ENCODE results near the gene FAM13B. TPM values are rescaled to one million over a fixed set of nuclear protein-coding genes. Genes with fewer than 3 reads are reported as not detected.
"Not testable (repeated sequence)": the region's sequence is repeated elsewhere in the genome, so short reads cannot be mapped to it uniquely, and the experiment has no call there.

Gene FAM13B
- total and polyA plus RNA-seq, 2 of the 8 experiments (the other 6 are each of a cell fraction or from before 2014, with no cell fraction given): 6.4 to 17.0 TPM

DNA sequence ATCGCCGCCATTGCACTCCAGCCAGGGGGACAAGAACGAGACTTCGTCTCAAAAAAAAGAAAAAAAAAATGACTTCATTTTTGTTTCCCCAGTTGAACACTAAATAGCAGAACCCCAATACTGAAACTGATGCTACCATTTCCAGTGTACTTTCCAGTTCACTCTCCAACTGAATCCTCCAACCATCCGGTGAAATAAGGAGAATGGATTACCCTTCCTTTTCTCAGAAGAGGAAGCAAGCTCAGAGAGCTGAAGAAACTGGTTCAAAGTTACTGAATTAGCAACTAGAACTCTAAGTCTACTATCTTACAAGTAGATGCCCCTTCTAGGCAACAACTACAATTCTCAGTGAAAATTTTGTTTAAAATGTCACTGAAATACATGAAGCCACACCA lies 3.9 kb downstream of the FAM13B start (continued):
- TF ChIP-seq, protein P1, sequence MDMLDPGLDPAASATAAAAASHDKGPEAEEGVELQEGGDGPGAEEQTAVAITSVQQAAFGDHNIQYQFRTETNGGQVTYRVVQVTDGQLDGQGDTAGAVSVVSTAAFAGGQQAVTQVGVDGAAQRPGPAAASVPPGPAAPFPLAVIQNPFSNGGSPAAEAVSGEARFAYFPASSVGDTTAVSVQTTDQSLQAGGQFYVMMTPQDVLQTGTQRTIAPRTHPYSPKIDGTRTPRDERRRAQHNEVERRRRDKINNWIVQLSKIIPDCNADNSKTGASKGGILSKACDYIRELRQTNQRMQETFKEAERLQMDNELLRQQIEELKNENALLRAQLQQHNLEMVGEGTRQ (IDR thresholded peaks at IDR 0.05; ENCODE audit: low read length): no peak
- no peak for TF ChIP-seq JUN (IDR thresholded peaks at IDR 0.05; ENCODE audit: low read depth, low read length)

GRCh38 chr5:138028262-138028970 lies 4.5 kb downstream of the FAM13B start:
- WGBS, 2 experiments (ENCODE audit: extremely low coverage in 1 of 2, insufficient coverage in 1 of 2, insufficient read length in 1 of 2, insufficient replicate concordance in 2 of 2, low coverage in 1 of 2, low lambda C conversion rate in 2 of 2, missing lambda C conversion rate in 1 of 2): 96% methylated on average over 12 of the region's 12 CpGs; no CpG with 5 or more reads in 1 of the 2 experiments
- not testable (repeated sequence) for H3K9me3 ChIP-seq (ENCODE audit: insufficient read depth in 2 of 2, low read depth in 1 of 2, low read length in 1 of 2)

More at GRCh38 chr5:138028262-138028970, 4.5 kb downstream of the FAM13B start:
- not testable (repeated sequence) for H3K36me3 ChIP-seq (ENCODE audit: control insufficient read depth in 2 of 4, insufficient read depth in 4 of 4, low read length in 3 of 4); H2BK15ac ChIP-seq (ENCODE audit: low read length); H4K91ac ChIP-seq (replicated peaks; ENCODE audit: insufficient read length, low read length); H3K14ac ChIP-seq (ENCODE audit: insufficient read length); H2BK20ac ChIP-seq (ENCODE audit: low read length); H2BK120ac ChIP-seq (replicated peaks; ENCODE audit: low read depth, low read length); H3K23me2 ChIP-seq (ENCODE audit: low read depth, low read length); FAIRE-seq; H3K56ac ChIP-seq (replicated peaks; ENCODE audit: insufficient read length, low read depth, low read length); H4K5ac ChIP-seq (ENCODE audit: insufficient read length, low read depth, low read length); H3K27ac ChIP-seq (ENCODE audit: low read depth, low read length); H3K23ac ChIP-seq (ENCODE audit: insufficient read length); H3K27me3 ChIP-seq (replicated peaks in 1 of 4; ENCODE audit: control insufficient read depth in 3 of 4, extremely low read depth in 1 of 4, insufficient read depth in 3 of 4, low read length in 3 of 4); H2AFZ ChIP-seq (ENCODE audit: low read length); H2BK5ac ChIP-seq (ENCODE audit: low read depth, low read length); H3K4me3 ChIP-seq (ENCODE audit: extremely low read depth in 1 of 4, insufficient read depth in 2 of 4, low read depth in 3 of 4, low read length in 4 of 4); H2AK5ac ChIP-seq (ENCODE audit: low read depth, low read length); H4K8ac ChIP-seq (ENCODE audit: extremely low read depth, insufficient read depth, low read length); H2BK12ac ChIP-seq (ENCODE audit: low read depth, low read length); H3K79me1 ChIP-seq (ENCODE audit: low read depth, low read length); H3K9ac ChIP-seq (replicated peaks in 1 of 4; ENCODE audit: extremely low read depth in 1 of 4, low read depth in 3 of 4, low read length in 3 of 4); H3K4me2 ChIP-seq (ENCODE audit: insufficient read depth in 1 of 2, low read depth in 2 of 2, low read length in 2 of 2); H3K18ac ChIP-seq (ENCODE audit: extremely low read depth, low read length); H3K4me1 ChIP-seq (replicated peaks in 1 of 4; ENCODE audit: control insufficient read depth in 3 of 4, insufficient read depth in 4 of 4, low read length in 3 of 4); DNase-seq (ENCODE audit: low read depth in 1 of 2, low spot score in 2 of 2); H3K4ac ChIP-seq (replicated peaks; ENCODE audit: insufficient read length, low read depth, low read length)
- POLR2A ChIA-PET (ENCODE audit: partially characterized antibody): interaction anchor here (0.8 to 1.7 kb wide), 2 partner anchors 17 to 18 kb away, joined by 3 to 6 read pairs; no protein-coding TSS in a partner anchor
- H4K20me1 ChIP-seq (replicated peaks in 1 of 2; ENCODE audit: control insufficient read depth in 1 of 2, insufficient read depth in 2 of 2, low read length in 2 of 2): peaks cover 9 to 13% of the 10 kb centered on the region in 2 experiments
- CTCF ChIA-PET (ENCODE audit: partially characterized antibody): interaction anchor here (0.6 to 3.2 kb wide), 3 partner anchors 40 to 181 kb away, joined by 3 to 16 read pairs (median 3); no protein-coding TSS in a partner anchor
- H3K79me2 ChIP-seq (ENCODE audit: control insufficient read depth in 1 of 2, insufficient read depth in 2 of 2, low read length in 2 of 2): peaks cover 36 to 88% of the 10 kb centered on the region in 2 experiments

Measured in H1 (cell line).